ENCODE data around the gene ADGRD1. TPM values are rescaled to one million over a fixed set of nuclear protein-coding genes. Genes with fewer than 3 reads are reported as not detected.

ADGRD1 gene
- total RNA-seq, 1 experiment from 2014 or later, result 0.77 TPM

GRCh38 chr12:130956009-130956408 lies 2.3 kb downstream of the ADGRD1 start:
- POLR2A ChIA-PET, result no interaction called here
- Mint-ChIP-seq H3K27ac (no peak overlapping the region), H3K36me3 (no peaks in the 10 kb centered on the region), H3K9me3 (no peaks in the 10 kb centered on the region), H3K27me3 (ENCODE audit: low read depth) (no peaks in the 10 kb centered on the region; the same call in 1 of the 2 replicates), H3K4me1 (peaks cover 31% of the 10 kb centered on the region), H3K4me3 (no peak overlapping the region)
- CTCF ChIA-PET, result no interaction called here
- no peak for TF ChIP-seq ZBTB21 (CRISPR knock-in tag; IDR thresholded peaks at IDR 0.05; ENCODE audit: borderline replicate concordance)
- TF ChIP-seq CTCF (IDR thresholded peaks at IDR 0.05), result no peak
- TF ChIP-seq IRF2 (CRISPR knock-in tag; IDR thresholded peaks at IDR 0.05; ENCODE audit: borderline replicate concordance, low read depth), result no peak
- no peak for TF ChIP-seq GTF2I (CRISPR knock-in tag; conservative IDR thresholded peaks at IDR 0.05)
- TF ChIP-seq E2F1 (CRISPR knock-in tag; IDR thresholded peaks at IDR 0.05), result no peak
- DNase-seq (ENCODE audit: low spot score), result no peak
- ATAC-seq, result no peak

GRCh38 chr12:130956456-130957303 lies 3.0 kb downstream of the ADGRD1 start:
- Mint-ChIP-seq H3K9me3 (no peaks in the 10 kb centered on the region), H3K4me1 (peaks cover 28% of the 10 kb centered on the region), H3K36me3 (no peaks in the 10 kb centered on the region), H3K27me3 (ENCODE audit: low read depth) (no peaks in the 10 kb centered on the region), H3K4me3 (no peak overlapping the region), H3K27ac (no peak overlapping the region)
- TF ChIP-seq USF1 (CRISPR knock-in tag; IDR thresholded peaks at IDR 0.05), result no peak
- no peak for TF ChIP-seq SOX15 (CRISPR knock-in tag; IDR thresholded peaks at IDR 0.05)
- TF ChIP-seq NFATC4 (CRISPR knock-in tag; IDR thresholded peaks at IDR 0.05), result no peak
- TF ChIP-seq KAT7 (CRISPR knock-in tag; IDR thresholded peaks at IDR 0.05; ENCODE audit: borderline replicate concordance), result no peak
- TF ChIP-seq CREM (CRISPR knock-in tag; IDR thresholded peaks at IDR 0.05), result no peak
- no peak for TF ChIP-seq IRF2 (CRISPR knock-in tag; IDR thresholded peaks at IDR 0.05; ENCODE audit: borderline replicate concordance, low read depth)
- no peak for TF ChIP-seq ZNF671 (CRISPR knock-in tag; IDR thresholded peaks at IDR 0.05)
- TF ChIP-seq ZNF423 (CRISPR knock-in tag; IDR thresholded peaks at IDR 0.05), result no peak
- no peak for TF ChIP-seq TP53 (CRISPR knock-in tag; IDR thresholded peaks at IDR 0.05)
- TF ChIP-seq TEAD4 (CRISPR knock-in tag; IDR thresholded peaks at IDR 0.05), result no peak
- TF ChIP-seq TCF7 (CRISPR knock-in tag; IDR thresholded peaks at IDR 0.05; ENCODE audit: low read depth), result no peak
- no peak for TF ChIP-seq CTCF (IDR thresholded peaks at IDR 0.05)
- no peak for TF ChIP-seq SMAD4 (CRISPR knock-in tag; IDR thresholded peaks at IDR 0.05)
- no peak for TF ChIP-seq ZNF532 (CRISPR knock-in tag; IDR thresholded peaks at IDR 0.05; ENCODE audit: borderline replicate concordance)
- TF ChIP-seq ATF3 (CRISPR knock-in tag; conservative IDR thresholded peaks at IDR 0.05), result no peak
- TF ChIP-seq HMGA2 (CRISPR knock-in tag; IDR thresholded peaks at IDR 0.05), result no peak
- ChIA-PET CTCF (no interaction called here), POLR2A (no interaction called here)
- DNase-seq (ENCODE audit: low spot score), result no peak
- ATAC-seq, result no peak

Measured in WTC11 (cell line).